ENCODE data around the gene CEP295NL.

Gene CEP295NL

GRCh38 chr17:78925662-78926555 is 22.9 kb upstream of the CEP295NL start:
- Histone ChIP-seq H3K4me3 (ENCODE audit: low read length) (peak overlapping the region; percentile 63), H3K4me1 (ENCODE audit: low read length) (peaks cover 19% of the 10 kb centered on the region), H3K9me2 (replicated peaks; ENCODE audit: insufficient read depth, low read length) (no peaks in the 10 kb centered on the region), H3K9ac (ENCODE audit: low read length) (peak overlapping the region; percentile 73), H4K20me1 (ENCODE audit: insufficient read depth, low read length) (0 out of 2 replicates have a peak, but pooled peaks cover under 1% of the 10 kb centered on the region), H3K4me2 (ENCODE audit: low read depth, low read length) (peak overlapping the region; percentile 84; the same call in 1 of the 2 replicates), H3K9me3 (replicated peaks; ENCODE audit: insufficient read depth, low read length) (no peaks in the 10 kb centered on the region), H3K36me3 (replicated peaks; ENCODE audit: insufficient read depth, low read length) (no peaks in the 10 kb centered on the region), H2AFZ (ENCODE audit: low read length) (peak overlapping the region; percentile 88), H3K27ac (ENCODE audit: low read length) (no peak overlapping the region), H3F3A (ENCODE audit: insufficient read depth, low read length) (peaks cover 12% of the 10 kb centered on the region), H3K27me3 (replicated peaks; ENCODE audit: insufficient read depth, low read length) (no peaks in the 10 kb centered on the region), H3K79me2 (ENCODE audit: low read length) (peaks cover 38% of the 10 kb centered on the region)
- DNase-seq, result no peak
- TF ChIP-seq EZH2phosphoT487 (IDR thresholded peaks at IDR 0.05; ENCODE audit: low read length), result no peak
- no peak for TF ChIP-seq EZH2 (optimal IDR thresholded peaks at IDR 0.05; ENCODE audit: low read depth, low read length)
- no peak for TF ChIP-seq CTCF (IDR thresholded peaks at IDR 0.05; ENCODE audit: low read length)

- Histone ChIP-seq H3K27ac (ENCODE audit: low read length) (peak within 1 kb of the TSS; percentile 99), H2AFZ (ENCODE audit: low read length) (peak within 1 kb of the TSS; percentile 88), H3K4me2 (ENCODE audit: low read depth, low read length) (peak within 1 kb of the TSS; percentile 93), H3K9ac (ENCODE audit: low read length) (peak within 1 kb of the TSS; percentile 93), H3K79me2 (ENCODE audit: low read length) (peaks cover 44% of the 10 kb centered on the region), H3K36me3 (replicated peaks; ENCODE audit: insufficient read depth, low read length) (no peaks in the 10 kb centered on the region), H3K27me3 (replicated peaks; ENCODE audit: insufficient read depth, low read length) (no peaks in the 10 kb centered on the region), H3K4me3 (ENCODE audit: low read length) (peak within 1 kb of the TSS; percentile 91), H3K9me2 (replicated peaks; ENCODE audit: insufficient read depth, low read length) (no peaks in the 10 kb centered on the region), H3K4me1 (ENCODE audit: low read length) (peaks cover 19% of the 10 kb centered on the region), H4K20me1 (ENCODE audit: insufficient read depth, low read length) (peaks cover 5% of the 10 kb centered on the region; the same call in 1 of the 2 replicates), H3K9me3 (replicated peaks; ENCODE audit: insufficient read depth, low read length) (no peaks in the 10 kb centered on the region), H3F3A (ENCODE audit: insufficient read depth, low read length) (peaks cover 12% of the 10 kb centered on the region)
- TF ChIP-seq EZH2 (optimal IDR thresholded peaks at IDR 0.05; ENCODE audit: low read depth, low read length) (no peak), EZH2phosphoT487 (IDR thresholded peaks at IDR 0.05; ENCODE audit: low read length) (no peak), CTCF (IDR thresholded peaks at IDR 0.05; ENCODE audit: low read length) (no peak)
- DNase-seq, result peak; percentile 88
Measured at GRCh38 chr17:78925234-78925633, 22.2 kb upstream of the CEP295NL start, which contains the start of gene TIMP2. TIMP2 (minus strand) TSS chr17:78925387; CDS start chr17:78925088, 299 bp downstream.

- peaks cover 19% of the 10 kb centered on the region for H3K4me1 ChIP-seq (ENCODE audit: low read length)
- peaks cover 51% of the 10 kb centered on the region for H3K79me2 ChIP-seq (ENCODE audit: low read length)
- peak; percentile 30 for DNase-seq
- peak overlapping the region; percentile 93 for H3K9ac ChIP-seq (ENCODE audit: low read length)
- peaks cover 5% of the 10 kb centered on the region; the same call in 1 of the 2 replicates for H4K20me1 ChIP-seq (ENCODE audit: insufficient read depth, low read length)
- peak overlapping the region; percentile 99 for H3K27ac ChIP-seq (ENCODE audit: low read length)
- H3K27me3 ChIP-seq (replicated peaks; ENCODE audit: insufficient read depth, low read length), result no peaks in the 10 kb centered on the region
- H3F3A ChIP-seq (ENCODE audit: insufficient read depth, low read length), result peaks cover 12% of the 10 kb centered on the region
- H3K9me2 ChIP-seq (replicated peaks; ENCODE audit: insufficient read depth, low read length), result no peaks in the 10 kb centered on the region
- H3K36me3 ChIP-seq (replicated peaks; ENCODE audit: insufficient read depth, low read length), result no peaks in the 10 kb centered on the region
- no peaks in the 10 kb centered on the region for H3K9me3 ChIP-seq (replicated peaks; ENCODE audit: insufficient read depth, low read length)
- TF ChIP-seq EZH2phosphoT487 (IDR thresholded peaks at IDR 0.05; ENCODE audit: low read length) (no peak), EZH2 (optimal IDR thresholded peaks at IDR 0.05; ENCODE audit: low read depth, low read length) (no peak), CTCF (IDR thresholded peaks at IDR 0.05; ENCODE audit: low read length) (no peak)
- H3K4me2 ChIP-seq (ENCODE audit: low read depth, low read length), result peak overlapping the region; percentile 93
- no peak overlapping the region for H2AFZ ChIP-seq (ENCODE audit: low read length)
- peak overlapping the region; percentile 91 for H3K4me3 ChIP-seq (ENCODE audit: low read length)
Measured at GRCh38 chr17:78924481-78925151, 21.6 kb upstream of the CEP295NL start.

All from MM.1S (cell line).